Measurements from ENCODE around the gene ADAM12. TPM values are rescaled to one million over a fixed set of nuclear protein-coding genes. Genes with fewer than 3 reads are reported as not detected.

ADAM12 gene
- total RNA-seq, 1 donor from 2014 or later = 100 TPM

GRCh38 chr10:126114884-126115555 lies 273.3 kb downstream of the ADAM12 start:
- peaks cover 10% of the 10 kb centered on the region for H3K4me1 Mint-ChIP-seq (ENCODE audit: low read depth, unreplicated experiment)
- FAIRE-seq = no peak
- no peak overlapping the region for H2AFZ ChIP-seq (ENCODE audit: low read depth, low read length)

GRCh38 chr10:126111516-126111915 lies 276.8 kb downstream of the ADAM12 start:
- H3K9me3 Mint-ChIP-seq (ENCODE audit: unreplicated experiment) = peaks cover 2% of the 10 kb centered on the region
- DNase-seq (ENCODE audit: low read depth) (no peak), FAIRE-seq (no peak)
- H3K36me3 Mint-ChIP-seq (ENCODE audit: low read depth, unreplicated experiment) = peaks cover 30% of the 10 kb centered on the region
- H3K4me3 ChIP-seq (ENCODE audit: insufficient read depth, low read depth, low read length) = no peak overlapping the region
- peaks cover 38% of the 10 kb centered on the region for H3K36me3 ChIP-seq (ENCODE audit: insufficient read depth, low read length)
- no peak overlapping the region for H3K4me2 ChIP-seq (ENCODE audit: low read length)
- H2AFZ ChIP-seq (ENCODE audit: low read depth, low read length) = no peak overlapping the region
- no peak overlapping the region for H3K27ac Mint-ChIP-seq (ENCODE audit: unreplicated experiment)
- no peaks in the 10 kb centered on the region for H3K79me2 ChIP-seq (ENCODE audit: insufficient read depth, low read length)
- H3K9ac ChIP-seq (ENCODE audit: low read length) = no peak overlapping the region
- H3K27me3 ChIP-seq (ENCODE audit: insufficient read depth, low read length) = no peaks in the 10 kb centered on the region
- no peak overlapping the region for H3K4me3 Mint-ChIP-seq (ENCODE audit: unreplicated experiment)
- H3K4me1 ChIP-seq (ENCODE audit: insufficient read depth, low read length) = peaks cover 9% of the 10 kb centered on the region
- peaks cover 14% of the 10 kb centered on the region for H3K4me1 Mint-ChIP-seq (ENCODE audit: low read depth, unreplicated experiment)
- no peaks in the 10 kb centered on the region for H3K9me3 ChIP-seq (ENCODE audit: insufficient read depth, low read depth, low read length)
- H3K27ac ChIP-seq (ENCODE audit: low read depth, low read length) = no peak overlapping the region
- no peaks in the 10 kb centered on the region for H4K20me1 ChIP-seq (ENCODE audit: insufficient read depth, low read length)
- no peaks in the 10 kb centered on the region for H3K27me3 Mint-ChIP-seq (ENCODE audit: low read depth, unreplicated experiment)
- TF ChIP-seq CTCF (IDR thresholded peaks at IDR 0.05; ENCODE audit: insufficient read depth, low read depth, low read length) (no peak), EZH2 (IDR thresholded peaks at IDR 0.05; ENCODE audit: insufficient read depth, low read length) (no peak)

More at GRCh38 chr10:126114884-126115555, 273.3 kb downstream of the ADAM12 start:
- no peaks in the 10 kb centered on the region for H3K79me2 ChIP-seq (ENCODE audit: insufficient read depth, low read length)
- H3K4me3 ChIP-seq (ENCODE audit: insufficient read depth, low read depth, low read length) = no peak overlapping the region
- Mint-ChIP-seq H3K27ac (ENCODE audit: unreplicated experiment) (no peak overlapping the region), H3K27me3 (ENCODE audit: low read depth, unreplicated experiment) (no peaks in the 10 kb centered on the region), H3K4me3 (ENCODE audit: unreplicated experiment) (no peak overlapping the region), H3K36me3 (ENCODE audit: low read depth, unreplicated experiment) (peaks cover 26% of the 10 kb centered on the region), H3K9me3 (ENCODE audit: unreplicated experiment) (peaks cover 2% of the 10 kb centered on the region)
- DNase-seq (ENCODE audit: low read depth) = no peak
- peaks cover 32% of the 10 kb centered on the region for H3K36me3 ChIP-seq (ENCODE audit: insufficient read depth, low read length)
- H3K4me1 ChIP-seq (ENCODE audit: insufficient read depth, low read length) = peaks cover 15% of the 10 kb centered on the region
- H3K9me3 ChIP-seq (ENCODE audit: insufficient read depth, low read depth, low read length) = no peaks in the 10 kb centered on the region
- H3K27me3 ChIP-seq (ENCODE audit: insufficient read depth, low read length) = no peaks in the 10 kb centered on the region
- no peak overlapping the region for H3K27ac ChIP-seq (ENCODE audit: low read depth, low read length)
- no peaks in the 10 kb centered on the region for H4K20me1 ChIP-seq (ENCODE audit: insufficient read depth, low read length)
- H3K4me2 ChIP-seq (ENCODE audit: low read length) = no peak overlapping the region
- no peak overlapping the region for H3K9ac ChIP-seq (ENCODE audit: low read length)
- TF ChIP-seq EZH2 (IDR thresholded peaks at IDR 0.05; ENCODE audit: insufficient read depth, low read length) (no peak), CTCF (IDR thresholded peaks at IDR 0.05; ENCODE audit: insufficient read depth, low read depth, low read length) (no peak)

- Histone ChIP-seq H3K9me3 (ENCODE audit: insufficient read depth, low read depth, low read length) (no peaks in the 10 kb centered on the region), H2AFZ (ENCODE audit: low read depth, low read length) (no peak overlapping the region), H3K79me2 (ENCODE audit: insufficient read depth, low read length) (no peaks in the 10 kb centered on the region), H4K20me1 (ENCODE audit: insufficient read depth, low read length) (no peaks in the 10 kb centered on the region), H3K4me1 (ENCODE audit: insufficient read depth, low read length) (peaks cover 9% of the 10 kb centered on the region), H3K4me2 (ENCODE audit: low read length) (peak overlapping the region; percentile 31), H3K9ac (ENCODE audit: low read length) (no peak overlapping the region), H3K27ac (ENCODE audit: low read depth, low read length) (no peak overlapping the region), H3K27me3 (ENCODE audit: insufficient read depth, low read length) (no peaks in the 10 kb centered on the region), H3K4me3 (ENCODE audit: insufficient read depth, low read depth, low read length) (no peak overlapping the region), H3K36me3 (ENCODE audit: insufficient read depth, low read length) (peaks cover 34% of the 10 kb centered on the region)
- Mint-ChIP-seq H3K27ac (ENCODE audit: unreplicated experiment) (no peak overlapping the region), H3K9me3 (ENCODE audit: unreplicated experiment) (peaks cover 2% of the 10 kb centered on the region), H3K27me3 (ENCODE audit: low read depth, unreplicated experiment) (no peaks in the 10 kb centered on the region), H3K4me1 (ENCODE audit: low read depth, unreplicated experiment) (peaks cover 14% of the 10 kb centered on the region), H3K36me3 (ENCODE audit: low read depth, unreplicated experiment) (peaks cover 35% of the 10 kb centered on the region), H3K4me3 (ENCODE audit: unreplicated experiment) (no peak overlapping the region)
- peak; percentile 52 for DNase-seq (ENCODE audit: low read depth)
- no peak for FAIRE-seq
- TF ChIP-seq CTCF (IDR thresholded peaks at IDR 0.05; ENCODE audit: insufficient read depth, low read depth, low read length) (no peak), EZH2 (IDR thresholded peaks at IDR 0.05; ENCODE audit: insufficient read depth, low read length) (no peak)
These were observed 277.6 kb downstream of the ADAM12 start for GRCh38 chr10:126110489-126111180.

Measured in astrocyte (in vitro differentiated cells and primary cell).